Measurements from ENCODE around the gene DYSF.

The DYSF gene

GRCh38 chr2:71699428-71699827 lies 246.1 kb downstream of the DYSF start:
- TF ChIP-seq FOXP2 (optimal IDR thresholded peaks at IDR 0.05; ENCODE audit: borderline replicate concordance, extremely low read depth, extremely low read length, insufficient read depth) (no peak), TAF1 (IDR thresholded peaks at IDR 0.05; ENCODE audit: borderline replicate concordance, insufficient read depth, low read length) (no peak)

GRCh38 chr2:71700041-71700657 lies 246.8 kb downstream of the DYSF start:
- TF ChIP-seq REST (IDR thresholded peaks at IDR 0.05; ENCODE audit: insufficient read depth in 1 of 2, low read depth in 2 of 2, low read length in 2 of 2) (no peak), POLR2AphosphoS5 (IDR thresholded peaks at IDR 0.05; ENCODE audit: low read depth, low read length) (no peak), SIN3A (IDR thresholded peaks at IDR 0.05; ENCODE audit: borderline replicate concordance, insufficient read depth, low read length) (no peak), TAF1 (IDR thresholded peaks at IDR 0.05; ENCODE audit: borderline replicate concordance, insufficient read depth, low read length) (no peak), FOXP2 (optimal IDR thresholded peaks at IDR 0.05; ENCODE audit: borderline replicate concordance, extremely low read depth, extremely low read length, insufficient read depth) (no peak)

GRCh38 chr2:71700658-71701397 lies 247.5 kb downstream of the DYSF start:
- TF ChIP-seq REST (IDR thresholded peaks at IDR 0.05; ENCODE audit: insufficient read depth in 1 of 2, low read depth in 2 of 2, low read length in 2 of 2) (no peak), SIN3A (IDR thresholded peaks at IDR 0.05; ENCODE audit: borderline replicate concordance, insufficient read depth, low read length) (no peak), FOXP2 (optimal IDR thresholded peaks at IDR 0.05; ENCODE audit: borderline replicate concordance, extremely low read depth, extremely low read length, insufficient read depth) (no peak), TAF1 (IDR thresholded peaks at IDR 0.05; ENCODE audit: borderline replicate concordance, insufficient read depth, low read length) (no peak), POLR2AphosphoS5 (IDR thresholded peaks at IDR 0.05; ENCODE audit: low read depth, low read length) (no peak)

- TF ChIP-seq FOXP2 (optimal IDR thresholded peaks at IDR 0.05; ENCODE audit: borderline replicate concordance, extremely low read depth, extremely low read length, insufficient read depth) (no peak), POLR2AphosphoS5 (IDR thresholded peaks at IDR 0.05; ENCODE audit: low read depth, low read length) (no peak), TAF1 (IDR thresholded peaks at IDR 0.05; ENCODE audit: borderline replicate concordance, insufficient read depth, low read length) (no peak), REST (IDR thresholded peaks at IDR 0.05; ENCODE audit: insufficient read depth in 1 of 2, low read depth in 2 of 2, low read length in 2 of 2) (no peak), SIN3A (IDR thresholded peaks at IDR 0.05; ENCODE audit: borderline replicate concordance, insufficient read depth, low read length) (no peak)
Observed at GRCh38 chr2:71702071-71702970, 249.0 kb downstream of the DYSF start.

Data from PFSK-1 (cell line).